ENCODE data around the gene IFT25. TPM values are rescaled to one million over a fixed set of nuclear protein-coding genes. Genes with fewer than 3 reads are reported as not detected.

Gene IFT25
- total and polyA plus RNA-seq, 2 of the 13 experiments (the other 11 are each of a cell fraction or from before 2014, with no cell fraction given): 19.7 to 48.0 TPM

- TF ChIP-seq ZNF503 (CRISPR knock-in tag; IDR thresholded peaks at IDR 0.05): no peak
- TF ChIP-seq NR2F2 (IDR thresholded peaks at IDR 0.05; ENCODE audit: borderline replicate concordance, low read depth): no peak
- no peak for TF ChIP-seq DMTF1 (CRISPR knock-in tag; IDR thresholded peaks at IDR 0.05)
- no peak for TF ChIP-seq SRF (IDR thresholded peaks at IDR 0.05; ENCODE audit: low read depth, low read length)
- TF ChIP-seq ZNF672 (CRISPR knock-in tag; IDR thresholded peaks at IDR 0.05): no peak
- TF ChIP-seq DNMT3B (CRISPR knock-in tag; conservative IDR thresholded peaks at IDR 0.05): no peak
- no peak for TF ChIP-seq PAF1 (CRISPR knock-in tag; IDR thresholded peaks at IDR 0.05)
- TF ChIP-seq ZNF710 (CRISPR knock-in tag; IDR thresholded peaks at IDR 0.05; ENCODE audit: borderline replicate concordance): peak; percentile 69; the same call in 1 of the 2 replicates
- TF ChIP-seq ZNF260 (CRISPR knock-in tag; IDR thresholded peaks at IDR 0.05; ENCODE audit: borderline replicate concordance, low read depth): no peak
- no peak for TF ChIP-seq ZBTB20 (CRISPR knock-in tag; IDR thresholded peaks at IDR 0.05; ENCODE audit: borderline replicate concordance, low read depth)
- no peak for TF ChIP-seq FOXP4 (CRISPR knock-in tag; IDR thresholded peaks at IDR 0.05)
- TF ChIP-seq EEA1 (CRISPR knock-in tag; IDR thresholded peaks at IDR 0.05; ENCODE audit: borderline replicate concordance): peak; percentile 85; the same call in 1 of the 2 replicates
- no peak for TF ChIP-seq CBX5 (CRISPR knock-in tag; IDR thresholded peaks at IDR 0.05; ENCODE audit: borderline replicate concordance)
- TF ChIP-seq PRDM15 (CRISPR knock-in tag; IDR thresholded peaks at IDR 0.05): no peak
Observed at GRCh38 chr1:53945433-53946251, at the start of gene IFT25 (continued).

All from HepG2 (cell line).